ENCODE results near the gene EXOC7.

Gene EXOC7, protein sequence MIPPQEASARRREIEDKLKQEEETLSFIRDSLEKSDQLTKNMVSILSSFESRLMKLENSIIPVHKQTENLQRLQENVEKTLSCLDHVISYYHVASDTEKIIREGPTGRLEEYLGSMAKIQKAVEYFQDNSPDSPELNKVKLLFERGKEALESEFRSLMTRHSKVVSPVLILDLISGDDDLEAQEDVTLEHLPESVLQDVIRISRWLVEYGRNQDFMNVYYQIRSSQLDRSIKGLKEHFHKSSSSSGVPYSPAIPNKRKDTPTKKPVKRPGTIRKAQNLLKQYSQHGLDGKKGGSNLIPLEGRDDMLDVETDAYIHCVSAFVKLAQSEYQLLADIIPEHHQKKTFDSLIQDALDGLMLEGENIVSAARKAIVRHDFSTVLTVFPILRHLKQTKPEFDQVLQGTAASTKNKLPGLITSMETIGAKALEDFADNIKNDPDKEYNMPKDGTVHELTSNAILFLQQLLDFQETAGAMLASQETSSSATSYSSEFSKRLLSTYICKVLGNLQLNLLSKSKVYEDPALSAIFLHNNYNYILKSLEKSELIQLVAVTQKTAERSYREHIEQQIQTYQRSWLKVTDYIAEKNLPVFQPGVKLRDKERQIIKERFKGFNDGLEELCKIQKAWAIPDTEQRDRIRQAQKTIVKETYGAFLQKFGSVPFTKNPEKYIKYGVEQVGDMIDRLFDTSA

DNA sequence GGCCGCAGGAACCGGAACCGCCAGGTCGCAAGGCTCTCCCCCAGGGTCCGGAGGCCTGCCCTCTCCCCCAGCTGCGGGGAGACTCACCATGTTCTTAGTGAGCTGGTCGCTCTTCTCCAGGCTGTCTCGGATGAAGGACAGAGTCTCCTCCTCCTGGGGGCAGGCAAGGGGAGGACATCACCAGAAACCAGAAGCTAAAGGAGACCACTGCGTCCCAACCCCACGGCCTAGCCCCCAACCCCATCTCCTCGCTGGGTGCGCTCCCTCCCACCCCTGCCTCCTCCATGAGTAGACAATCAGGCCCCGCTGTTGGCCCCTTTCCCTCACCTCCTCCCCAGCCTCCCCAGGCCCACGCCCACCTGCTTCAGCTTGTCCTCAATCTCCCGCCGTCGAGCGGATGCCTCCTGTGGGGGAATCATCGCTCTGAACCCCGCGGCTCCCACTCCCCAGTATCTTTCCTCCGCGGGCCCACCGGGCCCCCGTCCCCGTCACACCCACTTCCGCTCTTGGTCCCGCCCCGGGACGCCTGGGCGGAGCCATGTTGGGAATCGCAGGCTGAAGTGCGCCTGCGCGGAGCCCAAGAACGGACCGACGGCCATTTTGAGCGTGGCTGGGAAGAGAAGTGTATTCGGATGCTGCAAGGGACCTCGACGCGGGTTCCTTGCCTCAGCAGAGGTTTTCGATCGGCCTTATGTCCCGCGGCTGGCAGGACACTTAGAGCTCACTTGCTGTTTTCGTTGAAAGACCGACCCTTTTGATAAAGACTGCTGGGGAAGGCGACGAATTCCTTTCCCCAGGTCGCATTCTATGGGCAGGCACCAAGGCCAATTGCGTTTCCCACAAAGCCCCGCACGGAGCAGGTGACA, at the start of gene EXOC7:
Gene EXOC7 (minus strand): TSS at position 514 of the 866 bp plus-strand sequence. CDS start 95 bp downstream, at position 419.
- peak; percentile 82 to 87 for DNase-seq (ENCODE audit: low read depth in 2 of 2)

DNA sequence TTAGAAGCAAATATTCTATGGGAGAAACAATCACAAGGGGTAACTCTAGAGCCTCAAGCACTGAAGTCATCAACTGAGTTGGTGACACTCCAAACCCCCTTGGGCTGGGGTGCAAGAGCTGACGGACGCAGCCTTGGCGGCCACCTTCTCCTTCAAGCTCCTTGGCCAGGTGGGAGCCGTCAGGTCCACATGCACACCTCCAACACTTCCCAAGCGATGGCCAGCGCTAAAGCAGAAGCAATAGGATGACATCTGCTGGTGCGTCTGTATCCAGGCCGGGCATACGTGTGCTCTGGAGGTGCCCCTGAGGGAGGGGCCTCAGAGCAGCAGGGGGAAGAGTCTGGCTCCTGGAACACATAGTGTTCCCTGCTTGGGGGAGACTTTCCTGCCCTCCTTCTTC, 49.6 kb upstream of the EXOC7 start:
- DNase-seq (ENCODE audit: low read depth in 2 of 2) = no peak

DNA sequence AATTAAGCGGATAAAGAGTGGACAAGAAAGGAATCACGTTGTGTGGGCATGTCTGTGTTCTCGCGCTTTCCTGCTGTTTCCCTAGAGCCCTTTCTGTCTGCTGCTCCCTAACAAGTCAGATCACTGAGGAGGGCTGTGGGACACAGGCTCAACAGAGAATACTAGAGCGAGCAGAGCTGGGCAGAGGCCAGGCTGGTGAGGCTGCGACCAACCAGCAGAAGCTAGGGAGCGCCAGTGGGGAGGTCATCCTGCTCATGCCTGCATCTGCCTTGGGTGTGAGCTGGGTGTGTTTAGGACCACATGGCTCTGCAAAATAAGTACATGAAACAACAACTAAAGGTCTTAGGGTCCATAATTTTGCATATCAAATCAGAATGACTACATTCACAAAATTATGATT, 49.0 kb upstream of the EXOC7 start:
- no peak for DNase-seq (ENCODE audit: low read depth in 2 of 2)

DNA sequence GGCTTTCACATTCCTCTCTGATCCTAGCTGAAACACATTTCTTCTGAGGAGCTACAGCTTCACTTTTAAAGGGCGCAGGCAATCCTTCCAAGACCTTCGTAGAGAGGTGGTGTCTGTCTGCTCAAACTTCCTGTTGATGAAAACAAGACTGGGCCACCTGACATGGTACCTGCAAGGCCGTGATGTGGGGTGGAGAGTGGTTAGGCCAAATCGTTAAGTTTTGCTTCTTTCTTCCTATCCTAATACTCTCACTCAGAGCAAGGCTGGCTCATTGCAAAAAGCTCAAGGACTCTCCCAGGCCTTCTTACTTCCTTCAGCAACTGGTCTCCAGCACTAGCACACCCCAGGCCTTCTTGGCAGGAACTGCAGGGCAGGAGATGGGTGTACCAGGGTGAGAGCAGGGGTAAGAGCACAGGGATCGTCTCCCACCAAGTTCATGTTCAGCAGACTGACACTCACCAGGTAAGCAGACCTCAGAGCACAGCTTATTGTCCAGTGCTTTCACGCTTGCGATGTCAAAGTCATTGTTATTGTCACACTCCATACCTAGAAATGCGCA, 48.4 kb upstream of the EXOC7 start:
- DNase-seq (ENCODE audit: low read depth in 2 of 2) = no peak

DNA sequence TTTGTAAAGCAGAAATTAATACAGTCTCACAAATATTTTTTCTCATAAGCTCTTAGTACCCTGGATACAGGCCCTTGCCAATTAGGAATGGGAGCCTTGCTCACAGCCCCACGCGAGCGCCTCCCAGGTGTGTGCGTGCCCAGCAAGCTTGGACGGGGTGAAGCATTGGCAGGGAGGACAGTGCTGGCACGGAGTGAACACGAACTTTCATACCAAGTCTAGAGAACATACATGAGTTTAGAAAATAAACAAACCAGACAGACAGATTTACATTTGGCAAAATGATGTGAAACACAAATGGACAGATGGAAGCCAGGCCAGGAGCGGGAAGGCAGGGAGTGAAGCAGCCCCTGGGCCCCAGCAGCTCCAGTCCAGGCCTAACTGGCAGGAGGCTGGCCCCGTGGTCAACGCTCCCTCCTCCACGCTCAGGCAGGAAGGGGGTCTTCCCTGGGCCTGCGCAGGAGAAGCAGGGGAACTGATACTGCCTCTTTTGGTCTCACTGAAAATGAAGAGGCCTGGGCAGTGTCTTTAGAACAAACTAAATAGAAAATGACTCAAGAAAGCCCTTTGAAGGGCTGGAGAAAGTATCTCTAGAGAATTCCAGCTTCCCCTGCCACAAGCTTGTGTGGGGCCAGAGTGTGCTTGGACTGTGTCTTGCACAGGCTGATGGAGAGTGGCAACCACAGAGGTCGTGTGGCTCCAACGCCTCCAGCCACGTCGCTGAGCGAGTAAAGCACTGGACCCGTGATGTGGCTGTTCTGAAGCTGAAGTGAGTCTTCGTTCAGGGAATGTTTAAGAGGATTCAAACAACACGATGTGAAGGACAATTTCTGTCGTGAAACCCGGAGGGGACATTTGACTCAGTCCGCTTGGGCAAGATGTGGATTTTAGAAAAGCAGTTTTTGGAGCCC, 47.4 kb upstream of the EXOC7 start:
- DNase-seq (ENCODE audit: low read depth in 2 of 2) = no peak

DNA sequence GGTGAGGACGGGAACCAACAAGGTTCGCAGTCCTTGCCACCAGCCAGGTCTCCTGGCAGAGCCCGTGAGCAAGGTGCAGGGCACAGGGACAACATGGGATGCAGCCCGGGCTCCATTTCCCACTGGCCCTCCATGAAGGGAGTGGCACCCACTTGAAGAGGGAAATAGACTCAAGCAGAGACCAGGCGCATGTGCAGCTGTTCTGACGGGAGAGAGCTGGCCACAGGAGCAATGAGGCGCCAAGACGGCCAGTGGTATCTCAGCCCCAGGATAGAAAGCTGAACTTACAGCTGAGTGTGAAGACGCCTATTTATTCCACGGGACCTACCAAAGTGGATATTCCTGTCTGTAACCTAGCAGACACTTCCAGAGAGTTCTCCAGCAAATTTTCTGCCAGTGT, 45.6 kb upstream of the EXOC7 start:
- DNase-seq (ENCODE audit: low read depth in 2 of 2) = no peak

DNA sequence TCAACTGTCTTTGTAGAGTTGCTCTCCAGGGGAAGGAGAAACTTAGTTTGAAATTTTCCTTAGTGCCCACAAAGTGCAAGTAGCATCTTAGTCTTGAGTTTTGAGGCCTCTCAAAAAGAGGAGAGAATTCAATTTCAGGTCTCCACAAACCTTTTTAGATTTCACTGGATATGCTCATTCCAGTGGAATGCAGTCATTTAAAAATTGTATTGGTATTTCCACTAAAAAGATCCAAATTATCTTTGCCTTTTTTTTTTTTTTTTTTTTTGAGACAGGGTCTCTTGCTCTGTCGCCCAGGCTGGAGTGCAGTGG, 44.4 kb upstream of the EXOC7 start:
- DNase-seq (ENCODE audit: low read depth in 2 of 2) = no peak

DNA sequence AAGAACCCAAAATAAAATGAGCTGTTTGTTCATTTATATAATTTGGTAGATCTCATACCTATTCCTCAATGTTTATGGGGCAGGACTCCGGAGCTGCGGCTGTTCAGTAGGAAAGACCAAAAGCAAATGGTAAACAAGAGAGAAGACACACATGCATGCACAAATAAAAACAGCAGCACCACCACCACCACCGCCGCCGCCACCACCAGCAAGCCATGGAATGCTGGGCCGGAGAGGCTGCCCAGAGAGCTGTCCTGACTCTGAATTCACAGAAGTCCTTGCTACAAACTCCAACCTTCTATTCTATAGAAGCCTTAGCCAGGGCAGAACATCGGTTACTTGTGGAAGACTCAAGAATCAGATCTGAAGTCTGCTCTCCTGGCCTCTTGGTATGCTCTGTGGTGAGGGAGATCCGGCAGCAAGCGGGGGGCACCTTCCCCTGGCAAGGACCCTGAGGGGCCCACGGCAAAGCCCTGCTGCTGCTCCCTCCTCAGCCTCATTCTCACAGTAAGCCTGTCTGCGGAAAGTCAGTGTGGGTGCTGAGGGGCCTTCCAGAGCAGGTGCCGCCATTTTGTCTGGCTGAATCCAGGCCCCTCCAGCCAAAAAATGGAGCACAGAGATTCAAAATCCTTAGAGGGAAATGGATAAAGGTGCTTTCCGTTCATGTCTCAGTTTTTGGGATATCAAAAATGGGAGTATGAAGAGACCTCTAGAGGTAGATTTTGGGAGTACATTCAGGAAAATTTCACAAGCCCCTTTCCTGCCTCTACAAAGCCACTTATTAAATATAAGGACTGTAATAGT, 43.8 kb upstream of the EXOC7 start:
- DNase-seq (ENCODE audit: low read depth in 2 of 2) = no peak

DNA sequence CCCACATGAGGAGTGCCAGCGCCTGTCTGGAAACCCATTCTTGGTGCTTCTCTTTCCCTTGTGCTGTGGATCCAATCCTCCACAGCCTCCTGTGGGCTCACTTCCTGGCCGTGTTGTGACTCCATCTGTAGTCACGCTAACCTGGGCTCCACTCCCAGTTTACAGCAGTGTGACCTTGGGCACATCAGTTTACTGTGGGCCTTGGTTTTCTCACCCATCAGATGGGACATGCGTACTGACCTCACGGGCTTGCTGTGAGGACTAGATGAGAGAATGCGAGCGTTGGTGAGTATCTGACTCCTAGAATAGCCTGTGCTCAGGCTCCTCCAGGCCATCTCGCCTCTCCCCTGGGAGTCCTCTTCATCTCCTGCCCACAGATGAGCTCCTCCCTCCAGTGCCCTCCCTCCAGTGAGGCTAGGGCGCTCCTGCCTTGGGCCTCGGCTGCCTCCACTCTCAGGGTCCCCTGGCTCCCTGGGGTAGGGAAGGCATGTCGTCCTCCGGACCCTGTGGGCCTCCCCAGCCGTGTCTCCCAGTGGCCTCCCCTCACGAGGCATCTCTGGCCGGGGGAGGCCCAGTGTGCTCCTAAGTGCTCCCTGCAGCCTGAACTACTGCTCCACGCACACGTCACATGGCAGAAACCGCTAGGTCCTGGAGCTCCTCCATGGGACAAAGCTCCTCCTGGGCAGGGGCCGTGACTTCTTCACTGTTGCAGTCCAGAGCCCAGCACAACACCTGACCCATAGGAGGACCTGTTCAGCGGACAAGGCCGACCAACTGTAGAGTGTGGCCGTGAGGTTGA, 42.7 kb upstream of the EXOC7 start:
- no peak for DNase-seq (ENCODE audit: low read depth in 2 of 2)

DNA sequence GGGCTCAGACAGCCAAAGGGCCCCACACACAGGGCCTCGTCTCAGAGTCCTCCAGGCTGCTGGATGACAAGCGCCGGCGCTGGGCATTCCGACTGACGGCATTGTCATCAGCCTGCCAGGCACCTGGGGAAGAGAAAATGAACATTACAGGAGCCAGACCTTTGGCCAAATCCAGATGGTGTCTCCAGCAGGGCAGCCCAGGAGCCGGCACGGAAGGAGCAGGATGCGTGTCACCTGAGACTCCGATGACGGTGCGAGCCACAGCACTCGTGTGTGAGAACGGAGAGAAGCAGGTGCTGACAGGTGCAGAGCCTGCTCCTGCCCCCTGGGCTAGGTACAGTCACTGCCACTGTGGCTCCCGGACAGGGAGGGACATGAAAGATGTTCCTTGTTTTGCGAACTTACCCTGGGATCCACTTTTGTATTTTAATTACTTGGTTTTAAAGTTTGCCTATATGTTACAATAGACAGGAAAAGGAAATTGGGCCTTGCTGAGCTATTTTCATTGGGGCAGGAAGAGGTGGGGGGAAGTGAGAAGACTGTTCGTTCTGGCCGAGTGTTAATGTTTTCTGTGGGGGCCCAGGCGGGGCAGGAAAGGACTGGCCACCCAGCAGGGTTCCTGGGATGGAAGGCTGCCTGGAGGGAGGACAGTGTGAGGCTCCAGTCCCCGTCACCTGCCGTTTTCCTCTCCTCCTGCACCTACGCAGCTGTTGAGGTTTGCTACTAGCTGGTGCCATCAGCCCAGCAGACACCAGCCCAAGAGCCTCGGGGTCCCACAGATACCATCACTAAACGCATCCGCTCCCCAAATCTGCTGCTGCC, 41.9 kb upstream of the EXOC7 start:
- DNase-seq (ENCODE audit: low read depth in 2 of 2) = no peak

DNA sequence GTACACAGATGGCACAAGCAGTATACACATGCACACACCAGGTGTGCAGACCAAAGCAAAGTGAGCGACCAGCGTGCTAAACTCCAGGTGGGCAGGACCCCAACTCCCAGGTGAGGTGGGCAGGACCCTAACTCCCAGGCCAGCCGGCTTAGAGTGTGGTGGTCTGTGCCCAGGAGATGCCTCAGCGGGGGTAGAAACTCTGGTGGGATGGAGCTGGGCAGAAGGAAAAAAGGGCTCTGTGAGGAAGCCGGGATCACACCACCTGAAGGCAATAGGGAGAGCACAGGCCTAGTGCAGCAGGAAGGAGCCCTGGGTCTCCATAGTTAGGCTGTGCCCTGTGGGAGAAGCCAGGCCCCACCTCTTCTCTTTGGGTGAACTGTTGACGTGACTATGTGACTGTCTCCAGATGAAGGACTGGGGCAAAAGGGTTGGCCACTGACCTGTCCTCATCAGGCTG, 39.0 kb upstream of the EXOC7 start:
- no peak for DNase-seq (ENCODE audit: low read depth in 2 of 2)

DNA sequence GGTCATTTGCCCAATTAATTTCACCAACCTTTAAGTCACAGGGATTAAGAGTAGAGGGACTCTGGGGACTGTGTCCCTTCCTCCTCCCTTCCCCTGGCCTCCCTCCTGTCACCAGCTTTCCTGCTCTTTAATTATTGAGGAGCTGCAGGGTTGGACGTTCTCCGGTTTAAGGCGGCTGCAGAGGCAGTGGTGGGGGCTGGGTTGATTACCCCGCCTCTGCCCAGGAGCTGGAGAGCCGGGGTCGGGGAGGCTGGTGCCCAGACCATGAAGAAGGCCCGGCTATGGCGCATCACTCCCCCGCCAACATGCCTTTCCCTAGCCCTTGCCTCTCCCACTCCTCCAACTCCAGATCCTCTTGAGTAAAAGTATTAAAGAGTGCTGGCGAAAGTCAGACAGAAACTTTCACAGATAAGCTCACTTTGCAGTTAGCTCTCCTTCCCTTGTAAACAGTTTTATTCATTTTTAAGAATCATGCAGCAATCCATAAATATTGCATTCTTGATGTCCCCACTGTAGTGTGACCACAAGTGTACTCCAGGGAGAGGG, 38.5 kb upstream of the EXOC7 start:
- DNase-seq (ENCODE audit: low read depth in 2 of 2) = no peak

DNA sequence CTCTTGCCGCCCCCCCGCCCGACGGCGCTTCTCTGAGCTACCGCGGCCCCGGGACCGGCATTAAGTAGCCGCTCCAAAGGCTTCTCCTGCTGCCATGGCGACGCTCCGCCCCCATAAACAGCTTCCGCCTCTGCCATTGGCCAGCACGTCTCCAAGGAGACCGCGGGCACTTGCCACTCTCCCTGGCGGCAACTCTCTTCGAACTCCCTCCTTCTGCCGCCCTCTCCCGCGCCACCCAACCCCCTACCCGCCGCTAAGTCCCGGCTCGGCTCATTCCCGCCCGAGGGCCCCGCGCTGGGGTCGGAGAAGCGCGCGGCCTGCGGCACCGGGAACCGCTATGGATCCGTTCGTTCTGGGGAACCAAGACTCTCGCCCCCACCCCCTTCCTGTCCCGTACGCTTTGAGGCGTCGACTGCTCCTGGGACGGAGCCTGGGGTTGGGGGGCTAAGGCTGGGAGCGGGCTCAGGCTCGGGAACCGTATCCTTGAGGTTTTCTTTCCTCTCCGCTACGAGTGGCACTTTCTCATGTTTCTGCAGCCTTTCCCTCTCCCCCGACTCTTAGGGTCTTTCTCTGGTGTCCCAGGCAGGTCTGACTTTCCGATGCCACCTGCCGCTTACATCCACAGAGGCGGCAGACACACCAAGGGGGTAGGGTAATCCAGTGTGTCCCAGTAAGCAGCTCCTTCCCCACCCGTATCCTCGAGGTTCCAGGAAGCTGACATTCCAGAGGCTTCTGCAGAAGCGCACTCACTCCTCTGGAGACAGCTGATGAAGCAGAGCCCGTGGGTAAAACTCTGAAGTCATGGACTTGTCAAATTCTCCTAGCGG, 37.8 kb upstream of the EXOC7 start, which contains the start of gene FOXJ1:
Gene FOXJ1 (minus strand): TSS at position 34 of the 827 bp plus-strand sequence. CDS start 850 bp downstream, outside the sequence.
- peak; percentile 80 to 84 for DNase-seq (ENCODE audit: low read depth in 2 of 2)

DNA sequence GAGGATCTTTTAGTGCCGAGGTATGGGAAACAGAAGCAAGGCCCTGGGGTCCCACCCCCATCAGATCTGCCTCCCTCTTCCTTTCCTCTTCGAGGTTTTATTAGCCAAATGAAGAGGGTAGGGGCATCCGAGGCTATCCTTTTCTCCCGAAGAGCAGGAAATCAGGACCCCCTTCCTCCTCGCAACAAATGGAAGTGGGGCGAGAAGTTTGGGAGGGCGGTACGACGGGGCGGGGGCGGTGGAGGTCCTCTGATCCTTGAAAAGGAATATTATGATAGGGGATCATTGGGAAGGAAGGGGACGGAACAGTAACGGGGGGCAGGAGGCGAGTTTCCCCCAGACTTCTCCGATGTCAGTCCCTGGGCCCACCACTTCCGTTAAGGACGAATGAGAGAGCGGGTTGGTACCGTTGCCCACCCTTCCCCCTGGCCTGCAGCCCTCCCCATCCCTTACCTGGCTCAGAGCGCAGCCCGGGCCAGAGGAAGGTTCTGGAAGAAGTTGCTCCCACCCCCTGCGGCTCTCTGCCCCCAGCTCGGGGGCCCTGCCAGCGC, 37.1 kb upstream of the EXOC7 start:
- DNase-seq (ENCODE audit: low read depth in 2 of 2) = no peak

DNA sequence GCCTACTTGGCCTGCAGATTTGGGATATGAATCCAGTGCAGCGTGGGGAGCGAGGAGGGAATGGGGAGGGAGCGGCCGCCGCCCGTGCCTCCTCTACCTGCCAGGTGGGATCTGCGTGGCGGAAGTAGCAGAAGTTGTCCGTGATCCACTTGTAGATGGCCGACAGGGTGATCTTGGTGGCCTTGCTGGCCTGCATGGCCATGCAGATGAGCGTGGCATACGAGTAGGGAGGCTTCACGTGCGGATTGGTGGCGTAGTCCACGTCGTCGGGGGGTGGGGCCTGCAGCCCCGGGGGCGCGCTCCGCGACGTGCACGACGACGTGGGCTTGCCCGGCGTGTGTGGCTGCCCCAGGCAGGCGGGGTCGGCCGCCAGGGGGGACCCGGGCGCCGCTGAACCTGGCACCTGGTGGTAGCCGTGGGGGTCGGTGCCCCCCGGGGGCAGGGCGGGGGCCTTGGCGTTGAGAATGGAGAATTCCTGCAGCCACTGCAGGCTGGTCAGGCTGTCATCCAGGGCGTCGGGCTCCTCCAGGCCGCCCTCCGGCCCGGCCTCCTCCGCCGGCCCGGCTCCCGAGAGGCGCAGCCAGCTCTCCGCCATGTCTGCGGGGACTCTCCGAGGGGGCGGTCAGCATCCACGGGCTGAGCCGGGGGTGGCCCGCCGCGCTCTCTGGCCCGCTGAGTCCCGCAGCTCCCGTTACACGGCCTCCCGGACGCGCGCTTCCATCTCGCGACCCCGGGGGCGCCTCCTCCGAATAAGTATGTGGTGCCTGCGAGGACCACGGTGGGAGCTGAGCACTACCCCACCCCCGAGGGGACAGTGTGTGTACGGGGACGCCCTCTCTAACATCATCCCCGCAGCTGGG, 36.4 kb upstream of the EXOC7 start:
- DNase-seq (ENCODE audit: low read depth in 2 of 2) = peak in 1 of 2 donors; percentile 31

All from activated CD8-positive, alpha-beta memory T cell treated with anti-CD3 and anti-CD28 coated beads for 4 hours (primary cell).